ENCODE data around the gene STXBP1. TPM values are rescaled to one million over a fixed set of nuclear protein-coding genes. Genes with fewer than 3 reads are reported as not detected.

Gene STXBP1
- total and polyA plus RNA-seq, 2 of the 4 experiments (the other 2 are of a cell fraction): 15.8 to 22.6 TPM

- Histone ChIP-seq H3K4me3 (ENCODE audit: insufficient read depth, low read depth, low read length) (no peak overlapping the region), H2AK9ac (replicated peaks; ENCODE audit: low read depth, low read length, poor library complexity) (no peak overlapping the region), H3K9me1 (ENCODE audit: insufficient read depth, low read length) (no peaks in the 10 kb centered on the region), H4K91ac (ENCODE audit: insufficient read depth, low read depth, low read length) (no peak overlapping the region), H3K79me1 (ENCODE audit: low read depth in 1 of 2, low read length in 2 of 2) (peaks cover 4 to 12% of the 10 kb centered on the region in 2 experiments; a peak in 2 of 4 replicates), H3K27ac (ENCODE audit: insufficient read depth, low read length) (no peak overlapping the region), H2BK20ac (ENCODE audit: low read depth, low read length) (no peak overlapping the region), H3K14ac (replicated peaks; ENCODE audit: low read depth, low read length) (no peak overlapping the region), H2AK5ac (ENCODE audit: low read depth, low read length) (no peak overlapping the region), H3K9me3 (ENCODE audit: control insufficient read depth, insufficient read depth, low read length) (no peaks in the 10 kb centered on the region), H4K5ac (ENCODE audit: low read depth, low read length) (no peak overlapping the region), H2BK15ac (ENCODE audit: low read depth, low read length) (no peak overlapping the region), H4K20me1 (ENCODE audit: insufficient read depth, low read length) (no peaks in the 10 kb centered on the region), H3K18ac (ENCODE audit: low read depth, low read length) (no peak overlapping the region), H2AFZ (replicated peaks; ENCODE audit: low read length, poor library complexity) (no peak overlapping the region), H3K4me2 (ENCODE audit: low read depth, low read length) (no peak overlapping the region), H3K9ac (ENCODE audit: low read depth, low read length) (no peak overlapping the region), H3K23ac (ENCODE audit: low read depth, low read length) (no peak overlapping the region), H4K8ac (ENCODE audit: low read depth in 2 of 2, low read length in 2 of 2) (no peak overlapping the region), H3K56ac (ENCODE audit: extremely low read depth, insufficient read depth, low read length) (no peak overlapping the region), H2BK120ac (ENCODE audit: low read depth, low read length) (no peak overlapping the region), H3K4me1 (ENCODE audit: control insufficient read depth, insufficient read depth, low read length) (peaks cover 6% of the 10 kb centered on the region), H3K36me3 (ENCODE audit: control insufficient read depth, insufficient read depth, low read length) (peaks cover 5% of the 10 kb centered on the region; the same call in 1 of the 2 replicates), H3K27me3 (ENCODE audit: control insufficient read depth, insufficient read depth, low read length) (no peaks in the 10 kb centered on the region), H3K4ac (ENCODE audit: low read depth, low read length) (no peak overlapping the region), H2BK5ac (ENCODE audit: low read depth, low read length, poor library complexity, severe bottlenecking) (no peak overlapping the region)
- BruUV-seq (replicated peaks): no TSS peak
- CTCF ChIA-PET: no interaction called here
- ATAC-seq (ENCODE audit: low read depth) (no peak), DNase-seq (no peak)
- WGBS, 2 experiments (ENCODE audit: extremely low coverage in 2 of 2, insufficient read length in 1 of 2): 67% methylated on average over 6 of the region's 9 CpGs; no CpG with 5 or more reads in 1 of the 2 experiments
- POLR2A ChIA-PET (ENCODE audit: unreplicated experiment): no interaction called here
- in situ Hi-C loops (cut with MboI; ENCODE audit: low sequenced_read_pairs): no loop called here
- dilution Hi-C loops (cut with HindIII; ENCODE audit: low sequenced_read_pairs, unreplicated experiment): no loop called here
- intact Hi-C loops (cut with micrococcal nuclease): loop anchor here (5.0 kb wide), 1 partner anchor 223 kb away; no protein-coding TSS in a partner anchor
- TF ChIP-seq BHLHE40 (IDR thresholded peaks at IDR 0.05; ENCODE audit: low read depth, low read length) (no peak), CHD1 (IDR thresholded peaks at IDR 0.05; ENCODE audit: low read depth, low read length) (no peak), ELK1 (IDR thresholded peaks at IDR 0.05; ENCODE audit: borderline replicate concordance, low read depth, low read length) (no peak), MAFK (IDR thresholded peaks at IDR 0.05; ENCODE audit: low read depth, low read length) (no peak), MAZ (IDR thresholded peaks at IDR 0.05; ENCODE audit: borderline replicate concordance, low read depth, low read length) (no peak), RFX5 (IDR thresholded peaks at IDR 0.05; ENCODE audit: low read depth, low read length) (no peak), CEBPB (IDR thresholded peaks at IDR 0.05; ENCODE audit: low read depth, low read length) (no peak), RAD21 (IDR thresholded peaks at IDR 0.05; ENCODE audit: low read length) (no peak), RCOR1 (IDR thresholded peaks at IDR 0.05; ENCODE audit: insufficient replicate concordance, low read length) (no peak), NFE2L2 (IDR thresholded peaks at IDR 0.05; ENCODE audit: low read depth, low read length) (no peak), SMC3 (IDR thresholded peaks at IDR 0.05; ENCODE audit: low read depth, low read length) (no peak), FOS (IDR thresholded peaks at IDR 0.05; ENCODE audit: low read depth, low read length) (no peak), MXI1 (IDR thresholded peaks at IDR 0.05; ENCODE audit: borderline replicate concordance, low read depth, low read length) (no peak)
- TF ChIP-seq, protein P1, sequence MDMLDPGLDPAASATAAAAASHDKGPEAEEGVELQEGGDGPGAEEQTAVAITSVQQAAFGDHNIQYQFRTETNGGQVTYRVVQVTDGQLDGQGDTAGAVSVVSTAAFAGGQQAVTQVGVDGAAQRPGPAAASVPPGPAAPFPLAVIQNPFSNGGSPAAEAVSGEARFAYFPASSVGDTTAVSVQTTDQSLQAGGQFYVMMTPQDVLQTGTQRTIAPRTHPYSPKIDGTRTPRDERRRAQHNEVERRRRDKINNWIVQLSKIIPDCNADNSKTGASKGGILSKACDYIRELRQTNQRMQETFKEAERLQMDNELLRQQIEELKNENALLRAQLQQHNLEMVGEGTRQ (IDR thresholded peaks at IDR 0.05; ENCODE audit: low read depth, low read length): no peak
Observed at GRCh38 chr9:127730262-127730661, 118.2 kb downstream of the STXBP1 start.
